LNCAP (cell line): ENCODE measurements around the gene PLD1.

Source experiments
- CTCF ChIP-seq: fragments of 450-650 bp; IDR thresholded peaks from 2 replicates; pipeline ENCODE4 v1.5.1; 2017; ENCODE audit warnings: mild to moderate bottlenecking

Gene PLD1

GRCh38 chr3:171660188-171660587 is 150.1 kb downstream of the PLD1 start:
- no peak for TF ChIP-seq CTCF

GRCh38 chr3:171658841-171659240 is 151.4 kb downstream of the PLD1 start:
- TF ChIP-seq CTCF: no peak

GRCh38 chr3:171654809-171655208 is 155.5 kb downstream of the PLD1 start:
- TF ChIP-seq CTCF: no peak

- TF ChIP-seq CTCF: no peak
Measured at GRCh38 chr3:171654326-171654725, 156.0 kb downstream of the PLD1 start.

- TF ChIP-seq CTCF: no peak
Measured at GRCh38 chr3:171653701-171654100, 156.6 kb downstream of the PLD1 start.

GRCh38 chr3:171652932-171653331 is 157.4 kb downstream of the PLD1 start:
- TF ChIP-seq CTCF: no peak

GRCh38 chr3:171649911-171650592 is 160.2 kb downstream of the PLD1 start:
- no peak for TF ChIP-seq CTCF

GRCh38 chr3:171649267-171649666 is 161.0 kb downstream of the PLD1 start:
- TF ChIP-seq CTCF: no peak
